HG03039 (cell line): Measurements from ENCODE around the gene ZFX.
A peak's percentile ranks its signal among the peaks of the same experiment; 100 is the strongest.
"Not testable (repeated sequence)": the region's sequence is repeated elsewhere in the genome, so short reads cannot be mapped to it uniquely, and the experiment has no call there.

Experiments
- ATAC-seq: cut with Tn5 transposase; IDR thresholded peaks from one replicate; pipeline ENCODE4 v1.9.1; 2021; ENCODE audit warnings: mild to moderate bottlenecking, moderate library complexity; ENCODE audit not compliant: unreplicated experiment

ZFX gene

DNA sequence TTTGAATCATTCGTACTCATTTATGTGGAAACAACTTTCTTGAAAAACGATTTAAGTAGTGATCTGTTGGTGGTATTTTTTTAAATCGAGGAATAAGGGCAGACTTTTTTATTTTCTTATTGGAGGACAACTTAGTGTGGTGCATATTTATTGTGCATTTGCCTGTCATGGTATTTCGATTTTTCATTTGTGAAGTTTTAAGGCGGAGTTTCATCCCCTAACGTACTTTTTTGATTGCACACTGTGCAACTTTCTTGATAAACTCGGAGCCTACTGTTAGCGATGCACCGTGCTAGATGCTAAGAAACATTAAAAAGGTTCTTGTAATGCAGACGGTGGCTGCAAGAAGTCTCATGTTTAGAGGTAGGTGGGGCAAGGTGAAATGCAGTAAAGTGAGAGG, 1.4 kb downstream of the ZFX start:
- ATAC-seq = no peak

DNA sequence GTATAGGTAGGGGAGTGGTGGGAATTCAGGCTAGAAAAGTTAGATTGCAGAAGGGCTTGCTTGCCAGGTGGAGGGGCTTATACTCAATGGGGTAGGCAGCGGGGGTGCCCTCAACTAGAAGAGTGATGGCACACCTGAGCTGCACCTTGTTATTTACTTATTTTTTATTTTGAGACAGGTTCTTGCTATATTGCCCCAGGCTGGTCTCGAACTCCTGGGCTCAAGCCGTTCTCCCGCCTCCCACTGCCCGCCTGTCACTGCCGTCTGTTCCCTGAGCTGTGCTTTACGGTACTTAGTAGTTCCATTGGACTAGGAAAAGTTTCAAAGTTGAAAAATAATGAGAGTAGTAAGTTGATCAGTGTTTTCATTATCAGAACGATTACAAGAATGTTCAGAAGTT, 2.0 kb downstream of the ZFX start:
- ATAC-seq = no peak

DNA sequence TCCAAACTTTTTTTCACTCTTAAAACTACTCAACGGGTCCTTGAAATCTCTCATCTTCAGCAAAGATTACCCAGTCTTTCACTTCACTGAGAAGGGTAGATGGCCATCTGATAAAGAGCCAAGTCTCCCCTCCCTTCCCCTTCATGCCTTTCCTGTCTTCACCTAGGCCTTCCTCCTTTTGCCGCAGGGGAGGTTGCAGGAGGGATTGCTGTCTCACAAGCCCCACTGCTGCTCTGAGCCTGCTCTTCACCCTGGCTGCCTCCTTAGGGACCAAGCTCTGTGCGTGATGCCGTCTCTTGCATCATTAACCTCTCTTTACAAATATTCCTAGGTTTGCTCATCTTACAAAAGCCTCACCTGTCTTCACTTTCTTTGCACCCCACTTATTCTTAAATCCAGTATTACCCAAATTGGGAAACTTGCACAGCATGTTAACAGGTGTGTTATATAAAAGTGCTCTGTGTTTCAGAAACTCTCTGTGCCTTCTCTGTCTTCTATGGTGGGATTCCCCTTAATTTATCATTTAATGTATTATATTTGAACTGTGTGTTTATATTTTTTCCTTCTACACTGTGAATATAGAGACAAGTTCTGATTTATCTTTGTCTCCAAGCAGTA, 3.8 kb downstream of the ZFX start:
- ATAC-seq = no peak

DNA sequence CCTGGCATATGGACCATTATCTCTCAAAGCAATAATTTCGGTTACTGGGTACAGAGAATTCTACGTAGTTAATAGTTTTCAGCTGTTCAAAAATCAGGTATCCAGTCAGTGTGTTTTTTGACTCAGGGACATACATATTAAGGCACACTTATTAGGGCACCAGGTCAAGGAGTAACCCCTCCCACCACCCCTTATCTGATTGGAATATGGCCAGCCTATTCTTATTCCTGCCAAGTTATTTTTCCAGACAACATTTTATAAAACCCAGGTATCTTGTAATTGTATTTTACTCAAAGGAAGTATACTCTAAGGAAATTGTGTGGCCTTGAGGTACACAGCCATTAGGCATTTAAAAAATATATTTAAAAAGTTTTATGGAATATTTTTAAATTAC, 4.3 kb downstream of the ZFX start:
- no peak for ATAC-seq

DNA sequence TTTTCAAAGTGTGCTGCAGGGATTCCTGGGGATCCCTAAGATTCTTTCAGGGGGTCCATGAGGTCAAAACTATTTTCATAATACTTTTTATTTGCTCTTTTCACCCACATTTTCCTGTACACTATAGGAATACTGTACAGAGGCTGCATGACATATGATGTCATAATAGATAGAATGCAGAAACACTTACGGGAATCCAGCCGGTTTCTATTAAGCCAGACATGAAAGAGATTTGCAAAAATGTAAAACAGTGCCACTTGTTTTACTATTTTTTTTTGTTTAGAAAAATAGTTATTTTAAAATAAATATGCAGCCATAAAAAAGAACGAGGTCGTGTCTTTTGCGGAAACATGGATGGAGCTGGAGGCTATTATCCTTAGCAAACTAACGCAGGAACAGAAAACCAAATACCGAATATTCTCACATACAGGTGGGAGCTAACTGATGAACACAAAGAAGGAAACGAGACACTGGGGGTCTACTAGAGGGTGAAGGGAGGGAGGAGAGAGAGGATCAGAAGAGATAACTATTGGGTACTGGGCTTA, 5.0 kb downstream of the ZFX start:
- ATAC-seq = no peak

DNA sequence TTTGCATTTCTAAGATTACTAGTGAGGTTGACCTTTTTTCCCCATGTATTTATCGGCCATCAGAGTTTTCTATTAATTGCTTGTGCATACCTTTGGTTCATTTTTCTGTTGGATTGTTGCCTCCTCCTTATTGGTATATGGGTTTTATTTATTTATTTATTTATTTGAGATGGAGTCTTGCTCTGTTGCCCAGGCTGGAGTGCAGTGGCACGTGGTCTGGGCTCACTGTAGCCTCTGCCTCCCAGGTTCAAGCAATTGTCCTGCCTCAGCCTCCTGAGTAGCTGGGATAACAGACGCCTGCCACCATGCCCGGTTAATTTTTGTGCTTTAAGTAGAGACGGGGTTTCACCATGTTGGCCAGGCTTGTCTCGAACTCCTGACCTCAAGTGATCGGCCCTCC, 6.2 kb downstream of the ZFX start:
- not testable (repeated sequence) for ATAC-seq

DNA sequence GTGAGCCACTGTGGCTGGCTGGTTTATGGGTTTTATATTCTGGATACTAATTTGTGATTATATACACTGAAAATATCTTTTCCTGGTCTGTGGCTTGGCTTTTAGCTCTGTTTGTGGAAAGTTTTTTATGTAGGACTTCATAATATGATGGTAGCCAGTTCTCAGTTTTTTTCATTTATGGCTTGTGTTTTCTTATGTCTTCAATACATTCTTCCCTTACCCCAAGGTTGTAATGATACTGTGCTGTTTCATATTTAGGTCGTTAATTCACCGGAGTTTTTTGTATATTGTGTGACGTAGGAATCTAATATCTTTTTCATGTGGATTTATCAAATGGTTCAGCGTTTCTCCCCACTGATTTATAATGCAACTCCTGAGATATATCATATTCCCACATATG, 6.6 kb downstream of the ZFX start:
- ATAC-seq = no peak

DNA sequence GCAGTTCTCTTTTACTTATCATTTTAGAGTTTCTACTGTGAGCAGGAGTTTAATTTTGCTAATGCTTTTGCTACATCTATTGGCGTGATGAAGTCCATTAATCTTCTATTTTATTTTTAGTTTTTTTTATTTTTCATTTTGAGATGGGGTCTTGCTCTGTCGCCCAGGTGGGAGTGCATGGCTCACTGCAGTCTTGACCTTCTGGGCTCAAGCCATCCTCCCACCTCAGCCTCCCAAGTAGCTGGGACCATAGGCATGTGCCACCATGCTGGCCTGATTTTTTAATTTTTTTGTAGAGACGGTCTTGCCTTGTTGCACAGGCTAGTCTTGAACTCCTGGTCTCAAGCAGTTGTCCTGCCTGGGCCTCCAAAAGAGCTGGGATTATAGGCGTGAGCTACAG, 9.4 kb downstream of the ZFX start:
- no peak for ATAC-seq

DNA sequence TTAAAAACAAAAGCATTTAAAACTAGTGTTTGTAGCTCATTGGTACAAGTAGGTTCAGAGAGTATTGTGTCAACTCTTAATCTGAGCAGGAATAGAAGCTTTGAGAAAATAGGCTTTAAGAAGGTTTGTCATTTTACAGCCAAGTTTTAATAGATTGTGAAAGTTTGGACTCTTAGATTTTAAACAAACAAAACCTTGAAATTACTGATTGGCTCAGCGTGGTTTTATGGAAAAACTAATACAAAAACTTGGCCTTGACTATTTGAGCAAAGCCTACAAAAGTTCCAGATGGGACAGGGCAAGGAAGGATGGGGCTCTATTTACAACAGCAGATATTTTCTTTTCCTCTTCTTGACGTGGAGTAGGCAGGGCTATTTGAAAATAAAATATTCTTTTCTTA, 16.5 kb downstream of the ZFX start:
- ATAC-seq = no peak

DNA sequence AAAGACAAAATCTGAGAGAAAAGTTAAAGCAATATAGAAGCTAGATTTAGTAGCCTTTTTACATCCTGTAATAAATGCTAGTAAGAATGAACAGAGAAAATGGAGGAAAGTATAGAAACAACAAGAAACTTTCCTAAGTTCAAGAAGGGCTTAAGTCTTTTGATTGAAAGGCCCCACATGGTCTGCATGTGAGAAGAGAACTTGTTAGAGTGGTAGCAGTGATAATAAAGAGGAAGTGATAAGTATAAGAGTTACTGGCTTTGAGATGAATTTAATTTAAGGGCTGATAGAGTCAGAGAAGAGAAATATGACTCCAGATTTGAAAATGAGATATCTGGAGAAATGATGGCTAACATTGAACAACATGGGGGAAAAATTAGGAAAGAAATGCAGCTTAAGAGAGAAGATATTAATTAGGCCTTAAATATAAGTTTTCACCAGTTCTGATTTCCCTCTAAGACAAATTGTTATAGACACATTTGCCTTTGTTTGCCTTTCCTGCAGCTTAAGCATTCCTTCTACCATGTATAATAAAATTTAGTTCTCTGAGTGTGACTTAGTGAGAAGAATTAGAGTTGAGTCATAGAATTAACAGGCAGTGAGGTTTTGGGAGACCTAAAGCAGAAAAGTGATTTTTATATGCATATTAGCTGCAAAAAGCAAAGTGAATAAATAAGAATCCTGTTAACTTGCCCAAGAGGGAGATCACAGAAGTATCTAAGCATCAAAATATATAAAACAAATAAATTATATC, 18.4 kb downstream of the ZFX start:
- no peak for ATAC-seq

DNA sequence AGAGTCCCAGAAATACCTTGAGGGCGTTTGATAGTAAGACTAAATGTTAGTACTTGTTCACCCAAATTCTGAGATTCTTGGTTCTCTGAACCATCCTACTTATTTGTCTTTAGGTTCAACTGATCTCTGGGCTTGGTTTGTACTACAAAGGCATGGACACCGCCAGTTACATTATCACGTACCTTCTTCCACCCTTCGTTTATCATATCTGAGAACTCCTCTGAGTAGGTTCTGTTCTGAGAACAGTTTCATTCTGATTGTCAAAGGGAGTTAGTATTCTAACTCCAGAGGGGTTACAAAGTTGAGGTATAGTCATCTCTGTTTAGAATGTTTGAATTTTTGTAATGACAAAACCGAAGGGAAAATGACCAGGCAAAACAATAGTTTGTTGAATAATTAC, 19.3 kb downstream of the ZFX start:
- peak; percentile 81 for ATAC-seq

DNA sequence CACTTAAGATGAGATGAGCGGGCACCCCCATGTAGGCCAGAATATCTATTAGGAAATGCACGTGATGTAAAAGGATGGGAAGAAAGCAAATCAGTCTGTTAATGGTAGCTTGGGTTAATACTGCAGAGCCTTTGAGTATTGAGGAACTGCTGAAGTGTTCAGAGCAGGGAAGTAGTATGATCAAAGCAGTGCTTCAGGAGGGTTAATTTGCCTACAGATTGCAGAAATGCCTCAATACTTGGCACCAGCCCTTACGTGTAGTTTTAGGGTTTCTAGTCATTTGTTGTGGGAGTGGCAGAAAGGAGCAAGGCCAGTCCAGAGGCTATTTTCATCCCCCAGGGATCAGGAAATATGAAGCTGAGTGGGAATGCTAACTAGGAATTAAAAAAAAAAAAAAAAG, 19.7 kb downstream of the ZFX start:
- peak; percentile 55 for ATAC-seq

DNA sequence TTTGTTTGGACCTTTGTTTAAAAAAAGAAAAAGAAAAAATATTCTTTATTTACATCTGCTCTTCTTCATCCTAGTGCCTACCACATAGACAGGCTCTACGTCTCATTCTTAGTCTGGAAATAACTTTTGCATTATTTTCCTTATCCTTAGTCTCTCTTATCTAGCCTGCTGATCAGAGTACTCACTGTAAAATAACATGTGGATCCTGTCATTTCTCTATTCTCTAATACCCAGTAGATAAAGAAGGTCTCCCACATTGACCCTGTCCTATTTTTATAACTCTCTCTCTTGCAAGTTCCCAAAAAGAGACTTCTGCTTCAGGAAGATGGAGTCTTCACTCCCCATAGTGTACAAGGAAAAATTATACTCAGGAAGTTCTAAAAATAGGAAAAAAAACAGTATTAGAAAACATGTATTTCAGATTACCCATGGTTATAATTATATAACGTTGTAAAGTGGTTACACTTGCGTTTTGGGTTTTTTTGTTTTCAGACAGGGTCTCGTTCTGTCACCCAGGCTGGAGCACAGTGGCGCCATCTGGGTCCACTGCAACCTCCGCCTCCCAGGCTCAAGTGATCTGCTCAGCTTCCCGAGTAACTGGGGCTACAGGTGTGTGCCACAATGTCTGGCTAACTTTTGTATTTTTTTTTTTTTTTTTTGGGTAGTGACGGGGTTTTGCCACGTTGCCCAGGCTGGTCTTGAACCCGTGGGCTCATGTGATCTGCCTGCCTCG, 23.8 kb downstream of the ZFX start:
- no peak for ATAC-seq

DNA sequence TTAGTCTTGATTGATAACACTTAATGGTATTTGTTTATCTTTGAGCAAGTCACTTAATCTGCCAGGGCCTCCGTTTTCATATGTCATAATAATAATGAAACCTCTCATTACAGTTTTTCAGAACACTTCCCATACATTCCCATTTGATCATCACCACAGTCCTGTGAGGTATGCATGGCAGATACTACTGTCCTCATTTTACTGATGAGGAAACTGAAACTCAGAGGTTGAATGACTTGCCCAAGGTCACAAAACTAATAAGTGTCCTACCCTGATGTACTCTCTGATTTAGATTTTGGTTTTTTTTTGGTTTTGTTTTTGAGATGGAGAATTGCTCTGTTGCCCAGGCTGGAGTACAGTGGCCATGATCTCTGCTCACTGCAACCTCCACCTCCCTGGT, 25.7 kb downstream of the ZFX start:
- ATAC-seq = no peak

DNA sequence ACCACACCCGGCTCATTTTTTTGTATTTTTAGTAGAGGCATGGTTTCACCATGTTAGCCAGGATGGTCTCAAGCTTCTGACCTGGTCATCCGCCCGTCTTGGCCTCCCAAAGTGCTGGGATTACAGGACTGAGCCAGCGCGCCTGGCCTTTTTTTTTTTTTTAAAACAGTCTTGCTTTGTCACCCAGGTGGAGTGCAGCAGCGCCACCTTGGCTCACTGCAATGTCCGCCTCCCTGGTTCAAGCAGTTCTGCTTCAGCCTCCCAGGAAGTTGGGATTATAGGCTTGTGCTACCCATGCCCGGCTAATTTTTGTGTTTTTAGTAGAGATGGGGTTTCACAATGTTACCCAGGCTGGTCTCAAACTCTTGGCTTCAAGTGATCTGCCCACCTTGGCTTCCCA, 28.9 kb downstream of the ZFX start:
- no peak for ATAC-seq

DNA sequence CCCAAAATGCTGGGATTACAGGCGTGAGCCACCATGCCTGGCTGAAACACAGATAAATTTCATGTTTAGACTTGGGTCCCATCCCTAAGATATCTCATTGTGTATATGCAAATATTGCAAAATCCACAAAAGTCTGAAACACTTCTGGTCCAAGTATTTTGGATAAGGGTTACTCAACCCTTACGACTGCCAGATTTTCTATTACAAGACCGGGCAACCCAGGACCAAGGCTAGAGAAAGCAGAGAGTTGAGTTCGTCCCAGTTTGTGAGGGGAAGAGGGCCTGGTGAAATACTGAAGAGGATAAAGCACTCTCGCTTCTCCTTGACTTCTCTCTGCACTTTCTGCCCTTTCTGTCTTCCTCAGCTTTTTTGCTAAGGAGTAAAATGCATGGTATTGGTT, 34.5 kb downstream of the ZFX start:
- ATAC-seq = no peak

DNA sequence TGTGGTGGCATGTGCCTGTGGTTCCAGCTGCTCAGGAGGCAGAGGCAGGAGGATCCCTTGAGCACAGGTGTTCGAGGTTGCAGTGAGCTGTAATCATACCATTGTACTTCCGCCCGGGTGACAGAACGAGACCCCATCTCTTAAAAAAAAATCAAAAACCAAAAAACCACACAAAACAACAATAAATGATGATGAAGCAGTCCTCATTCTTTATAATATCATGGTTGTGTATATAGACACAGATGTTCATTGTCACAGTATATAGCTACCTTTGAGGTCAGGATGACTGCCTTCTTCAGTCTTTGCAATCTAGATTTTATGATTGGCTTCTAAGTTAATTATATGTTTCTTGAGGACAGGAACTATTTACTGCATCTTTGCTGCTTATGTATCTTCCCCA, 37.0 kb downstream of the ZFX start:
- no peak for ATAC-seq

DNA sequence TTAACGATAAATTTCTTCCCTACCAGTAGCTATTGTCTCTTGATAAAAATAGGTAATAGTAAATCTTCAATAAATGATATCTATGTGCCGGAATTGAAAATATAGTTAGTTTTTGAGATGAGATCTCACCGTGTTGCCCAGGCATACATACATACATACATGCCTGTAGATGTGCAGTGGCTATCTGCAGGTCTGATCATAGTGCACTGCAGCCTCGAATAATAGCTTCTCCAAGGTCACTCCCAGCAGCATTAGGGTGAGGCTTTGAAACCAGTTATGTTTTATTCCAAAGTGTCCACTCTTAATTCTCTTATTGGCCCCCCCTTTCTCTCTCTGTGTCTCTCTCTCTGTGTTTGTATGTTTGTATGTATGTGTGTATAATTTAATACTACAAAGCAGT, 37.5 kb downstream of the ZFX start:
- no peak for ATAC-seq

DNA sequence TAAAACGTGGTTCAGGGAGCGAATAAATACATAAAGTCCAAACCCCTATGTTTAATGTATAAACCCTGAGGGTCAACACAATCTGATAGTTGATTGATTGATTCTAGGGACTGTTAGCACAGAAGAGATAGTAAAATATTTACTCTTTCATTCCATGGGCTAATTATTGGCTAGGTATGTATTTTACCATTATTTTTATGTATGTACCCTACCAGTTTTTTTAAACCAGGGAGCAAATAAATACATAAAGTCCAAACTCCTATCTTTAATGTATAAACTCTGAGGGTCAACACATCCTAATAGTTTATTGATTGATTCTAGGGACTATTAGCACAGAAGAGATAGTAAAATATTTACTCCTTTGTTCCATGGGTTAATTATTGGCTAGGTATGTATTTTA, 40.0 kb downstream of the ZFX start:
- ATAC-seq = no peak

DNA sequence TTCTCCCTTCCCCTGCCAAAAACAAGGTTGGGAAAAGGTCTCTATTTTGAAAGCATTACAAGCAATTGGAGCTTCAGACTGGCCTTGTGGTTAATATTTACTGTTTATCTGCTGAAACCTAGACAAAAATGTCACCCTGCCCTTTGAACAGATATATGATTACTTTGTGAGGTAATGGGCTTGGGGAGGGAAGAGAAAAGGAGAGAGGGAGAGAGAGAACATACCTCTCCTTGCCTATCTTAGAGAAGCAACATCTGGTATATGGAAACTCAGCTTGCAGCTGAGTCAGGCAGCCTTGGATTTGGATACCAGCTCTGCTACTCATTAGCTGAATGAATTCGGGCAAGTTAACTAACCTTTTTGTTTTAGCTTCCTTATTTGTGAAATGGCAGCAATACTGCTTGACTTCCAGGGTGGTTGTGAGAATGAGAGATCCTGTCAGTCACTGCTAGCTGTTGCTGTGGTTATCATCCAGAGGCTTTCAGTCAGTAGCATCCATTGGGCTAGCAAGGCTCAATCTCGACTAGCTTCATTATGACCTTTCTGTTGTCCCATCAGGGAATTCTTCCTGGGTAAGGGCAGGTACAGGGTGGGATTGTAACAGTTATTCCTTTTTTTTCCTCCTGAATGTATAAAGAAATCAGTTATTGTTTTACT, 41.1 kb downstream of the ZFX start:
- no peak for ATAC-seq

DNA sequence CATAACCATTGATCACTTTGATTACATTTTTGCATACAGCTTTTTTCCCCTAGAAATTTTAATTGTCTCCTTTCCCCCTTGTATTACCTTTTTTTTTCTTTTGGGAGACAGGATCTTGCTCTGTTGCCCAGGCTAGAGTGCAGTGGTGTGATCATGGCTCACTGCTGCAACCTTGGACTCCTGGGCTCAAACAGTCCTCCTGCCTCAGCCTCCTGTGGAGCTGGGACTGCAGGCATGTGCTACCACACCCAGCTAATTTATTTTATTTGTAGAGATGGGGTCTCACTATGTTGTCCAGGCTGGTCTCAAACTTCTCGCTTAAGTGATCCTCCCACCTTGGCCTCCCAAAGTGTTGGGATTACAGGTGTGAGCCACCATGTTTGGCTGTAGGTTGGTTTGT, 47.0 kb downstream of the ZFX start:
- ATAC-seq = no peak

DNA sequence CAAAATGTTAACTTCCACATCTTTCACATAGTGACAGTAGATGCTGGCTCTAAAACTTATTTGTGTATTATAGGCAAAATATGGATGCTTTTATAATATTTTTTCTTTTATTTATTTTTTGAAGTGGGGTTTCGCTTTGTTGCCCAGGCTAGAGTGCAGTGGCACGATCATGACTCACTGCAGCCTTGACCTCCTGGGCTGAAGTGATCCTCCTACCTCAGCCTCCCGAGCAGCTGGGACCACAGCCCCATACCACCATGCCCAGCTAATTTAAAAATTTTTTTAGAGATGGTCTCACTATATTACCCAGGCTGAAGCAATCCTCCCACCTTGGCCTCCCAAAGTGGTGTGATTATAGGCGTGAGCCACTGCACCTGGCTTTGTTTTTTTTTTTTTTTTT, 48.6 kb downstream of the ZFX start:
- no peak for ATAC-seq
